Kasumi-1 (cell line): ENCODE results near the gene PNMT.

Experiments used
- DNase-seq, 2 experiments: peaks; one replicate each; lab custom pipeline; 2025; lab: John Stamatoyannopoulos, UW

The PNMT gene

DNA sequence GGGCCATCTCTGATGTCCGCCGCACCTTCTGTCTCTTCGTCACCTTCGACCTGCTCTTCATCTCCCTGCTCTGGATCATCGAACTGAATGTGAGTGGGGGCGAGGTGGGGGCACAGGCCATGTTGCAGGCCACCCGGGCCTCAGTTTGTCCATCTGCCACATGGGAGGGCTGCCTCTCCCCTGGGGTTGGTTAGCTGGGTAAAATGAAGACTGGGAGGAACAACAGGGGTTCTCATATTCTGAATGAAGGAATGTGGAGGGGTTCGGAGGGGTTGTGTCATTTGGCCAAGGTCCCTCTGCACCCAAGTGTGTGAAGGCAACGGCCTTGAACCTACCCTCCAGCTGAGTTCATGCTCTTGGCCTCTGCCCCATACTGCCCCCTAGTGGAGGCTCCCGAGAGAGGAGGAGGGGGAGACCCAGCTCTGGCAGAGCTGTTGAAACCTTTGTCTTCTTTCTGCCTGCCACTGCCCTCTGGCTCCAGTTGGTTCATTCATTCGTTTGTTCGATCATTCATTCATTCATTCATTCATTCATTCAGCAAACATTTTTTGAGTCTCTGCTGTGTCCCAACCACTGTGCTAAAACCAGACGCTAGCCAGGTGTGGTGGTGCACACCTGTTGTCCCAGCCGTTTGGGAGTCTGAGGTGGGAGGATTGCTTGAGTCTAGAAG is 14.5 kb upstream of the PNMT start:
- DNase-seq: peak; percentile 39 to 49

- DNase-seq: no peak
These were observed 13.1 kb upstream of the PNMT start for GRCh38 chr17:39655105-39655504.

GRCh38 chr17:39658346-39658745 is 9.9 kb upstream of the PNMT start:
- DNase-seq: no peak

DNA sequence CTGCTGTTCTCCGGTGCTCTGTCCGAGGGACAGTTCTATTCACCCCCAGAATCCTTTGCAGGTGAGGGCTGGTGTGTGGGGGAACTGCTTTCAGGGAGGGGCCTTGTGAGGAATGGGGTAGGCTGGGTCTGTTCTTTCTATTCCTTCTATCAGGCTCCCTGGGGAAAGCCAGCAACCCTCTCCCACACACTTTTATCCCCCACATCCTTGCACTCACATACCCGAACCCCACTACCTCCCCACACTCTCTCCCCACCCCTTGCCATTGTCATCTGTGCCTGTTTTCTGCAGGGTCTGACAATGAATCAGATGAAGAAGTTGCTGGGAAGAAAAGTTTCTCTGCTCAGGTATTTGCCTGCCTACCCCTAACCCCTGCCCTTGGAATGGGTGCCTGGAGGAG is 9.5 kb upstream of the PNMT start:
- no peak for DNase-seq

DNA sequence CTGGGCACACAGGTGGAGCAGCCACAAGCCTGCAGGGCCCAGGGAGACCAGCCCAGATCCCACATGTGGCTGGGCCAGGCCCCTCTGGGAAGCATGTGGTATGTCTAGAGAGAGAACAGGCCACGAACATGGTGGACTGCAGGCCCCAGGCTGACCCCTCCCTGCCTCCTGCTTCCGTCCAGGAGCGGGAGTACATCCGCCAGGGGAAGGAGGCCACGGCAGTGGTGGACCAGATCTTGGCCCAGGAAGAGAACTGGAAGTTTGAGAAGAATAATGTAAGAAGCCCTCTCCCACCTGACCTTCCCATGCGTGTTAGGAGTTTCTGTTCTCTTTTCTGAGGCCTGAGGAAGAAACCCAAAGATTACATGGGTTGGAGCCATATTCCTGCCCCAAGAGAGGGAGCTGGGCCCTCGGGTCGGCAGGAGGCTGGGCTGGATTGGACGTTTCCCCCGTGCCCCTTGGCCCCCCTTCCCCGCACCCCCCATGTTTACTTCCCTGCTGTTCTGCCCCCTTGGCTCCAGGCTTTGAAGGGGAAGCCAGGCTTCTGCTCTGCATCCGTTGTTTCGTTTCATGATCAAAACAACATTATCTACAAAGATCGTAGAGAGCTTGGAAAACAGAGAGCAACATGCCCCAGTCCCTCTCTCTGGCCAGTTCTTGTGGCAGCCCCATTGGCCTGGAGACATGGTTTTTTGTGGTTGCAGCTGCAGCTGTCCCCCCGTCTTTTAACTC is 8.8 kb upstream of the PNMT start:
- DNase-seq: no peak

- no peak for DNase-seq
These were observed 8.3 kb upstream of the PNMT start for GRCh38 chr17:39660011-39660360.

- no peak for DNase-seq
These were observed 7.6 kb upstream of the PNMT start for GRCh38 chr17:39660397-39661385.

DNA sequence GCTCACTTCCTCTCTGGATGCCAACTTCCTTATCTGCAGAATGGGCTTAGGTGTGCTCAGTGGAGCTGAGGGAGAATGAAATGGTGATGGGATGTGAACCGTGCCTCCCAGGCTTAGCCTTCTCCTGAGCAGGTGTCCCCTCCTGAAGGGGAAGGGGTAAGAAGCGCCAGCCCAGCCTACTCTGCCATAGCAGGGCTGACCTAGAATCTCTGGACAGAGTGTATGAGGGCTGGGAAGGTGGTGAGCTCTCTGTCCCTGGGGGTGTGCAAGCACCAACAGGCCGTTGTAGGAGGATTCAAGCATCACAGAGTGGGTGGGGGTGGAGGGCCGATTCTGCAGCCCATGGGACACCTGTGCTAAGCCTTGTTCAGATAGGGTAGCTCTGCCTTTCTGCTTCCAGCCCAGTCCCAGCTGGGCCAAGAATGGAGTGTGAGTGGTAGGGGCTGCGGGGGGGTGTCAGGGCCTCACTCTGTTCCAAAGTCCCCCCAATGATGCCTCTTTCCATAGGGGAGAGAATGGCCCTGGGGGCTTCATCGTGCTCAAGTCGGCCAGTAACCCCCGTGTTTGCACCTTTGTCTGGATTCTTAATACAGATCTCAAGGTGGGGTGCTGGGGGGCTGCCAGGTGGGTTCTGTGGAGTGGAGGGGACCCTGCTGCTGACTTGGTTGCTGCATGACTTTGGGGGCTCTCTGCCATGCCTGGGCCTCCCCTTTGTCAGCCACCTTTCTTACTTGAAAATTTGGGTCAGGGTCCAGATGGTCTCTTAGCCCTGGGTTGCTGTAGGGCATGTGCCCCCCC is 6.3 kb upstream of the PNMT start:
- no peak for DNase-seq

GRCh38 chr17:39662551-39663339 is 5.5 kb upstream of the PNMT start:
- DNase-seq: no peak

DNA sequence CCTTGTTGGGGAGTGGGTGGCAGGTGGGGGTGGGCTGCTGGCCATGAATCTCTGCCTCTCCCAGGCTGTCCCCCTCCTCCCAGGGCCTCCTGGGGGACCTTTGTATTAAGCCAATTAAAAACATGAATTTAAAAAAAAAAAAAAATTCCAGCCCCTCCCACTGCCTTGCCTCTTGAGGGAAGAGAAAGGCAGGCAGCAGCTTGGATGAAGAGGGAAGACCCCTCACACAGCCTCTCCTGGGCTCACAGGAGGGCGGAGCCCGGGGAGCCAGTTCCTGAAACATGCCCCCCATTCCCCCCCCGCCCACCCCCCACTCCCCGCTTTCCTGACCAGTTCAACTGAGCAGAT is 4.9 kb upstream of the PNMT start:
- DNase-seq: no peak

DNA sequence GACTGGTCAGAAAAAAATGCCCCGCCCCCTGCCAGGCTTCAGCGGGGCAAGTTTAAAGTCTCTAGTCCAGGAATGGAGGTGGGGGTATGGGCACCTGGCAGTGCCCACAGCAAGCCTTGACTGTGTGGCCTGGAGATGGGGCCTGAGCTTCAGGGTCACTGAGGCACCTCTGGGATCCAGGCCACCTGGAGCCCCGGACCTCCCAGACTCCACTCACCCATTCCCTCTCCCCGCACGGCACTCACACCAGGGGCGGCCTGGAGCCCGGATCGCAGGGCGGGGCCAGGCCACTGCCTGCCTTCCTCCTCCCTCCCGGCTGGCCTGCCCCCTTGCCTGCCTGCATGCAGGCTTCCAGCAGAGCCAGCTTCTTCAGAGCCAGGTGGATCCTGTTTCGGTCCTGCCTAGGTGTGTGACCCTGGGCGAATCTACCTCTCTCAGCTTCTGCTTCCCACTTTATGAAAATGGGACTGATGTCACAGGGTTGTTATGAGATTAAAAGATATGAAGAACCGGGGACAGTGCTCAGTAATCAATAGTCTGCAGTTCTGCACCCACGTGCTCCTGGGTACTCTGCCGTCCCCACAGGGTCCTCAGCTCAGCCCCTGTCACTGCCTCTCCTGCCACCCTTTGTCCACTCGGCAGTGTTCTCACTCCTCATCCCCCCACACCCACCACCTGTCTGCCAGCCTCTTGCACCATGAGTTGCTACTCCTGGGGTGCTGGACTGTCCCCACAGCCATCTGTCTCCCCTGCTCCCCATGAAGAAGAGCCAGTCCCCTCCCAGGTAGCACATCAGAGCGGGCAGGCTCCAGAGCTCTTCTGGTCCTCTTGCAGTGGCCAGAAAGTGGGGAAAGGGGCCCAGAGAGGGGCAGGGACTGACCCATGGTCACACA is 4.3 kb upstream of the PNMT start:
- DNase-seq: no peak

DNA sequence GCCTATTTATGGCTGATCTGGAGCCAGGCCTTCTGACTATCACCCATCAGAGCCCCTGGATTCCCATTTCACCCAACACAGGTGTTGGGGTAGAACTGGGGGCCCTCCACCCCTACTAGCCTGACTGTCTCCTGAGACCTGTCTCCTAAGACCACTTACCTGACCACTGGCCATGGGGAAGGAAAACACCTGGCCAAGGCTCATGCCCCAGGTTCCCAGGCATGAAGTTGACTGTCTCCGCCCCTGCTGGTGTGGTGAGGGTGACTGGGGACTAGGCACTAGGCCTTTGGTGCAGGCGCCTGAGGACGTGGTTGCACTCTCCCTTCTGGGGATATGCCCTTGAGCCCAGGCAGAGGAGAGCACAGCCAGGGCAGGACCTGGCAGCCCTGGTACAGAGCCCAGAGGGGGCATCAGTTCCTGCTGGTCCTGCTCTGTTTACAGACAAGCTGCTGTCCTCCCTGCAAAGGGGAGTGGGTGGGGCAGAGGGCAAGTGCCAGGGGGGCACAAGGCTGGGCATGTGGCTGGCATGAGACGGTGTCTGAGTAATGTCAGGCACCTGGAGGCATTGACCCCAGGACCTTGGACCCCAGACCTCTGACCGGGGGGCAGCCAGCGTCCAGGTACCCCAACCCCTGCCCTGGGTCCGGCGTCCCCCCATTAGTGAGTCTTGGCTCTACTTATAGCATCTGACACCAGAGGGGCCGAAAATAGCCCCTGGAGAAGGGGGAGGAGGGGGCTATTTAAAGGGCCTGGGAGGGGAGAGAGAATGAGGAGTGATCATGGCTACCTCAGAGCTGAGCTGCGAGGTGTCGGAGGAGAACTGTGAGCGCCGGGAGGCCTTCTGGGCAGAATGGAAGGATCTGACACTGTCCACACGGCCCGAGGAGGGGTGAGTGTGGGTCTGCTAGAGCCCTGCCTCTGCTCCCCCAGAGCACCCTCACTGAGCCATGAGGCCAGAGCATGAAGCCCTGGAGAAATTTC is 3.4 kb upstream of the PNMT start, which contains the start of gene TCAP:
TCAP (plus strand) TSS at position 769 of the 981 bp plus-strand sequence; CDS start at position 780, 11 bp downstream.
- DNase-seq: no peak

DNA sequence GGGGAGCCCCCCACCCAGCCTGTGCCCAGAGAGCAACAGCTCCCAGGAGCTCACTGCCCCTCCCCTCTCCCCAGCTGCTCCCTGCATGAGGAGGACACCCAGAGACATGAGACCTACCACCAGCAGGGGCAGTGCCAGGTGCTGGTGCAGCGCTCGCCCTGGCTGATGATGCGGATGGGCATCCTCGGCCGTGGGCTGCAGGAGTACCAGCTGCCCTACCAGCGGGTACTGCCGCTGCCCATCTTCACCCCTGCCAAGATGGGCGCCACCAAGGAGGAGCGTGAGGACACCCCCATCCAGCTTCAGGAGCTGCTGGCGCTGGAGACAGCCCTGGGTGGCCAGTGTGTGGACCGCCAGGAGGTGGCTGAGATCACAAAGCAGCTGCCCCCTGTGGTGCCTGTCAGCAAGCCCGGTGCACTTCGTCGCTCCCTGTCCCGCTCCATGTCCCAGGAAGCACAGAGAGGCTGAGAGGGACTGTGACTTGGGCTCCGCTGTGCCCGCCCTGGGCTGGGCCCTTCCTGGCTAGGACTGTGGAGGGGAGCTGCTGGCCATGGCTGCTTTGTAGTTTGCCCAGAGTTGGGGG is 2.5 kb upstream of the PNMT start:
- no peak for DNase-seq

- DNase-seq: no peak
These were observed 2.0 kb upstream of the PNMT start for GRCh38 chr17:39666231-39666600.

GRCh38 chr17:39666601-39667261 is 1.5 kb upstream of the PNMT start:
- DNase-seq: no peak

- no peak for DNase-seq
These were observed 850 bp upstream of the PNMT start for GRCh38 chr17:39667262-39667944.
